ENCODE measurements around the gene CAVIN2.

- TF ChIP-seq CTCF (conservative IDR thresholded peaks at IDR 0.05 in 1 of 2, IDR thresholded peaks at IDR 0.05 in 1 of 2; ENCODE audit: extremely low read depth in 1 of 2, insufficient read depth in 1 of 2, low read depth in 1 of 2, low read length in 2 of 2) (no peak), EZH2 (IDR thresholded peaks at IDR 0.05; ENCODE audit: borderline replicate concordance, low read length) (no peak)
These were observed 43.0 kb upstream of the CAVIN2 start for GRCh38 chr2:191889931-191890330.

All from mammary epithelial cell (primary cell).